ENCODE data around the gene FOXL2.

FOXL2 gene

DNA sequence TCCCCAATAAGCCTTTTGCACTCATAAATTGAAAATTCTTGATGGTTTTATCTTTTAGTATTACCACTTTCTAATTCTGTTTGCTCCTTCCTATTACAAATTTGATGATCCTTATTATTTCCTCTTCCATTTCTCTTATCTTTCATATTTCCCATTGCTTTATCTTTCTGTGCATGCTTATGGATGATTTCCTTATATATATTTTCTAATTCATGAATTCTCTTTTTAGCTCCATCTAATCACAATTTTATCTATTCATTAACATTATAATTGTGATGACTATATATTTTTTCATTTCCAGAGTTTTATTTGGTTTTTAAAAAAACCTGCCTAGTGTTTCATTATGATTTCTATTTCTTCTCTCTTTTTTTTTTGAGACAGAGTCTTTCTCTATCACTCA lies 18.0 kb upstream of the FOXL2 start:
- H3K4me1 ChIP-seq: peaks cover 14% of the 10 kb centered on the region
- no peak overlapping the region for H3K9ac ChIP-seq
- no peak overlapping the region for H3K27ac ChIP-seq
- H3K9me3 ChIP-seq: peaks cover 33% of the 10 kb centered on the region
- no peaks in the 10 kb centered on the region for H4K20me1 ChIP-seq
- no peak for TF ChIP-seq Cebpa-rat (IDR thresholded peaks at IDR 0.05)
- H3K27me3 ChIP-seq: no peaks in the 10 kb centered on the region
- no peak overlapping the region for H3K4me3 ChIP-seq
- H3K4me2 ChIP-seq: no peak overlapping the region
- H3K36me3 ChIP-seq: no peaks in the 10 kb centered on the region

DNA sequence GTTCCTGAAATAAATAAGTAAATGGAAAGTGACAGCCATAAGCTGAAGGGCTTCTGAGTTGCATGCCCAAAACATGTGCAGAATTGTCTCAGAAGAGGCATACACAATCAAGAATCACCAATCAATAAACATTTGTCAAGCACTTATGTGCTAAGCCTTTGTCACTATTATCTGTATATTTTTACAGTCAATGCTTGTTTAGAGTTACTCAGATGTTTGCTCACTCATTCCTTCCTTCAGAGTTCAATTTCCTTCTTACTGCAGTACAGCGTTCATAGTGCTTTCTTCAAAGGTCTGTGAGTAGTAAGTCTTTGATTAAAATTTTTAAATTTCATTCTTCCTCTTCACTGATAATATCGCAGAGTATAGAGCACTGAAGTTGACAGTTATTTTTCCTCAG lies 17.3 kb upstream of the FOXL2 start:
- Histone ChIP-seq H3K4me1 (peaks cover 14% of the 10 kb centered on the region), H3K27ac (no peak overlapping the region), H3K9ac (no peak overlapping the region), H4K20me1 (no peaks in the 10 kb centered on the region), H3K9me3 (peaks cover 33% of the 10 kb centered on the region), H3K36me3 (no peaks in the 10 kb centered on the region), H3K4me3 (no peak overlapping the region), H3K4me2 (no peak overlapping the region), H3K27me3 (no peaks in the 10 kb centered on the region)
- no peak for TF ChIP-seq Cebpa-rat (IDR thresholded peaks at IDR 0.05)

- H3K4me2 ChIP-seq: no peak overlapping the region
- H3K27ac ChIP-seq: no peak overlapping the region
- no peaks in the 10 kb centered on the region for H3K27me3 ChIP-seq
- H3K4me1 ChIP-seq: peaks cover 14% of the 10 kb centered on the region
- H3K9ac ChIP-seq: no peak overlapping the region
- TF ChIP-seq Cebpa-rat (IDR thresholded peaks at IDR 0.05): no peak
- no peak overlapping the region for H3K4me3 ChIP-seq
- no peaks in the 10 kb centered on the region for H3K36me3 ChIP-seq
- no peaks in the 10 kb centered on the region for H4K20me1 ChIP-seq
- peaks cover 33% of the 10 kb centered on the region for H3K9me3 ChIP-seq
Measured at GRCh38 chr3:138962854-138963560, 16.1 kb upstream of the FOXL2 start.

GRCh38 chr3:138960417-138960852 lies 13.5 kb upstream of the FOXL2 start:
- Histone ChIP-seq H3K4me2 (peak overlapping the region; percentile 88), H3K9me3 (peaks cover 25% of the 10 kb centered on the region), H3K4me3 (peak overlapping the region; percentile 57)

DNA sequence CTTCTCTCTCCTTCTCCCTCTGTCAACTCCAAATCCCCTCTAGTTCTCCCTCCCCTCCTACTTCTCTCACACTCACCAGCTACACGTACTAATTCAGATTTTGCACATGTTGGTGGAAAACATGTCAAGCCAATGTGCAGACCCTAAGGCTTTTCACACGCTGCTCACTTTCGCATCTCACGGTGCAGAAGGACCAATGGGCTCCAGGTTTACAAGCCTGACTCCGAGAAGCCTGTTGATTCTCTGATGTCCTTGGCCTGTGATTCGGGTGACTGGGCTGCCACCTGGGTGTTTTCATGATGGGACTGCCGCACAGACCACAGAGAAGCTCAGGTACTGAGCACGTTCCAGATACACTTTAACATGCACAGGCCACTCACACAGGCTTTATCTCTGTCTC lies 3.8 kb upstream of the FOXL2 start:
- H3K4me2 ChIP-seq: no peak overlapping the region; the same call in 1 of the 2 replicates
- no peak overlapping the region for H3K9ac ChIP-seq
- H3K27me3 ChIP-seq: peaks cover 80% of the 10 kb centered on the region
- H4K20me1 ChIP-seq: peaks cover 64% of the 10 kb centered on the region
- no peaks in the 10 kb centered on the region for H3K36me3 ChIP-seq
- H3K4me1 ChIP-seq: peaks cover 24% of the 10 kb centered on the region
- no peak overlapping the region; the same call in 1 of the 2 replicates for H3K4me3 ChIP-seq
- peaks cover 3% of the 10 kb centered on the region; the same call in 1 of the 2 replicates for H3K9me3 ChIP-seq
- TF ChIP-seq Cebpa-rat (IDR thresholded peaks at IDR 0.05): no peak
- H3K27ac ChIP-seq: no peak overlapping the region

More at GRCh38 chr3:138960417-138960852, 13.5 kb upstream of the FOXL2 start:
- Histone ChIP-seq H3K36me3 (no peaks in the 10 kb centered on the region), H4K20me1 (no peaks in the 10 kb centered on the region), H3K27me3 (peaks cover 3% of the 10 kb centered on the region; the same call in 1 of the 2 replicates), H3K27ac (no peak overlapping the region), H3K9ac (no peak overlapping the region), H3K4me1 (peaks cover 14% of the 10 kb centered on the region)
- TF ChIP-seq Cebpa-rat (IDR thresholded peaks at IDR 0.05): no peak

DNA sequence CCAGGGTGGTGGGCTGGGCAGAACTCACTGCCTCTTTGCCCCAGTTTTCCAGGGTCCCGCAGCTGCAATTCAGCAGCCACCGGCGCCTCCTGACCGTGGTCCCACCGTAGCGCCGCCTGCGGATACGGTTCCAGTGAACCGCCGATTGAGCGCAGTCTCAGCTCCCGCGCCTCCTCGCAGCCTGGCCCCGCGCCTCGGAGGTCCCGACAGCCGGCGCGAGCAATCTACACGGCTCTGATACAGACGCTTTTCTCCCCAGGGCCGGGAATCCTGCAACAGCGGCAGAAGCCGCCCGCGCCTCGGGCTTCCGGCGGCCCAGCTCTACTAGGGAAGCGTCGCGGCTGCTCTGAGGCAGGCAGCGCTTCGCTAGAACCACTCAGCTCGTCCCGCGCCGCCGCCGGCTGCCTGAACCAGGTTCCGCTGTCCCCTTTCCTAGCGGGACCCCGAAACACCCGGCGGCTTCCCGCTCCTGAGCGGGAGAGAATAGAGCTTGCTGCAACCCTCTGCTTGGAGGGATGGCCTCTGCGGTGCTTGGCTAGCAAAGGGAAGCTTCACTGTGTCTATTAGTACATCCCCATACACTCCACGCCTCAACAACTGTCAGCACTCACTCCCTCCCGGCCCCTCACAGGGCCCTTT lies 3.2 kb upstream of the FOXL2 start:
- H3K4me2 ChIP-seq: peak overlapping the region; percentile 55
- peak overlapping the region; percentile 50 for H3K4me3 ChIP-seq
- peaks cover 29% of the 10 kb centered on the region for H3K4me1 ChIP-seq
- H3K27ac ChIP-seq: no peak overlapping the region
- H4K20me1 ChIP-seq: peaks cover 70% of the 10 kb centered on the region
- TF ChIP-seq Cebpa-rat (IDR thresholded peaks at IDR 0.05): no peak
- peaks cover 80% of the 10 kb centered on the region for H3K27me3 ChIP-seq
- no peak overlapping the region for H3K9ac ChIP-seq
- H3K36me3 ChIP-seq: no peaks in the 10 kb centered on the region
- H3K9me3 ChIP-seq: peaks cover 3% of the 10 kb centered on the region; the same call in 1 of the 2 replicates

GRCh38 chr3:138949445-138950005 lies 2.6 kb upstream of the FOXL2 start:
- Histone ChIP-seq H3K27me3 (peaks cover 84% of the 10 kb centered on the region), H3K4me2 (peak overlapping the region; percentile 55)

DNA sequence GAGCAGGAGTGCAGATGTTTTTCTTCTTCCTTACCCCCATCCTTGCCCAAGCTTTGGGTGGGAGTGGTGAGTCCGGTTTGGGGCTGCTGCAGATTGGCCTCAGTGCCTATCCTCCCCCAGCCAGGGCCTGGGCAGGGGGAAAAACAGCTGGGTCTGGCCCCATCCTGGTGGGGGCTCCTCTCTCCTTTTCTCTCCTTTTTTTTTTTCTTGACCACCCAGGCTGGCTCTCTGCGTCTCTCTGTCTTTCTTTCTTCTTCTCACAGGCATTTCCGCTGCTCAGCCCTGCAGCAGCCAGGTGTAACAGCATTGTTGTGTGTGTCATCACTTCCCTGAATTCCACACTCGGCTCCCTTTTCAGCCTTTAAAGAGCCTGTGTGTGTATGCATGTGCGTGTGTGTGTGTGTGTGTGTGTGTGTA lies 2.1 kb upstream of the FOXL2 start:
- H3K4me3 ChIP-seq: no peak overlapping the region

More at GRCh38 chr3:138949445-138950005, 2.6 kb upstream of the FOXL2 start:
- TF ChIP-seq Cebpa-rat (IDR thresholded peaks at IDR 0.05): no peak
- H4K20me1 ChIP-seq: peaks cover 76% of the 10 kb centered on the region
- no peaks in the 10 kb centered on the region for H3K36me3 ChIP-seq
- H3K4me3 ChIP-seq: peak overlapping the region; percentile 50
- H3K4me1 ChIP-seq: peaks cover 35% of the 10 kb centered on the region
- H3K9me3 ChIP-seq: peaks cover 3% of the 10 kb centered on the region; the same call in 1 of the 2 replicates
- H3K27ac ChIP-seq: no peak overlapping the region
- H3K9ac ChIP-seq: no peak overlapping the region

GRCh38 chr3:138948371-138949001 lies 1.5 kb upstream of the FOXL2 start:
- Histone ChIP-seq H3K36me3 (no peaks in the 10 kb centered on the region), H3K27ac (no peak overlapping the region), H3K9me3 (peaks cover 3% of the 10 kb centered on the region; the same call in 1 of the 2 replicates), H4K20me1 (peaks cover 87% of the 10 kb centered on the region), H3K27me3 (peaks cover 94% of the 10 kb centered on the region), H3K4me3 (no peak overlapping the region), H3K4me2 (no peak overlapping the region), H3K9ac (no peak overlapping the region), H3K4me1 (peaks cover 35% of the 10 kb centered on the region)
- TF ChIP-seq Cebpa-rat (IDR thresholded peaks at IDR 0.05): no peak

More for the DNA sequence above, 2.1 kb upstream of the FOXL2 start:
- peaks cover 89% of the 10 kb centered on the region for H3K27me3 ChIP-seq
- H3K9me3 ChIP-seq: peaks cover 3% of the 10 kb centered on the region; the same call in 1 of the 2 replicates
- no peak for TF ChIP-seq Cebpa-rat (IDR thresholded peaks at IDR 0.05)
- no peaks in the 10 kb centered on the region for H3K36me3 ChIP-seq
- H3K9ac ChIP-seq: no peak overlapping the region
- H3K27ac ChIP-seq: no peak overlapping the region
- H4K20me1 ChIP-seq: peaks cover 81% of the 10 kb centered on the region
- H3K4me1 ChIP-seq: peaks cover 35% of the 10 kb centered on the region
- H3K4me2 ChIP-seq: no peak overlapping the region
